GM10248 (cell line): ENCODE data around the gene MLLT10.
"Not testable (repeated sequence)": the region's sequence is repeated elsewhere in the genome, so short reads cannot be mapped to it uniquely, and the experiment has no call there.

Experiments used
- CTCF ChIA-PET: fragments of 300-600 bp; sonication (Branson Sonifier 250); formaldehyde crosslinking; extraction: SDS; loops from one replicate; lab custom pipeline; 2021; ENCODE audit warnings: antibody characterized with exemption; lab: Yijun Ruan, JAX
- POLR2A ChIA-PET: fragments of 350-650 bp; sonication (Branson Sonifier 250); formaldehyde crosslinking; extraction: SDS; loops from one replicate; lab custom pipeline; 2020; ENCODE audit warnings: antibody characterized with exemption; lab: Yijun Ruan, JAX
- DNase-seq: peaks from one replicate; pipeline ENCODE4 v3.0.0; 2012; ENCODE audit errors: extremely low spot score
- CTCF ChIP-seq: IDR thresholded peaks from 2 replicates; pipeline ENCODE4 v1.5.1; 2012; ENCODE audit warnings: mild to moderate bottlenecking, low read depth; ENCODE audit errors: extremely low read depth, missing control alignments, control extremely low read depth

The MLLT10 gene

GRCh38 chr10:21614000-21614399, 80.0 kb downstream of the MLLT10 start:
- TF ChIP-seq CTCF = no peak
- ChIA-PET CTCF (interaction anchor here (1.0 kb wide), 1 partner anchor 12 kb away, joined by 4 read pairs; no protein-coding TSS in a partner anchor), POLR2A (no interaction called here)
- DNase-seq = no peak

- no peak for TF ChIP-seq CTCF
- ChIA-PET POLR2A (no interaction called here), CTCF (interaction anchor here (1.1 kb wide), 1 partner anchor 9 kb away, joined by 4 read pairs; no protein-coding TSS in a partner anchor)
- no peak for DNase-seq
These were observed 83.2 kb downstream of the MLLT10 start for GRCh38 chr10:21617267-21617666.

GRCh38 chr10:21623291-21623690, 89.3 kb downstream of the MLLT10 start:
- DNase-seq = no peak
- ChIA-PET POLR2A (no interaction called here), CTCF (interaction anchor here (1.2 to 2.3 kb wide), 3 partner anchors 9 to 23 kb away, joined by 3 to 6 read pairs (median 3); no protein-coding TSS in a partner anchor)
- TF ChIP-seq CTCF = no peak

- POLR2A ChIA-PET, DNase-seq: not testable (repeated sequence)
- CTCF ChIA-PET = interaction anchor here (0.8 kb wide), 1 partner anchor 34 kb away, joined by 3 read pairs; no protein-coding TSS in a partner anchor
These were observed 90.4 kb downstream of the MLLT10 start for GRCh38 chr10:21624421-21624820.

GRCh38 chr10:21624951-21625350, 90.9 kb downstream of the MLLT10 start:
- POLR2A ChIA-PET = no interaction called here
- TF ChIP-seq CTCF = no peak
- no peak for DNase-seq
- CTCF ChIA-PET = no interaction called here

- DNase-seq = no peak
- TF ChIP-seq CTCF = no peak
- ChIA-PET CTCF (interaction anchor here (1.1 to 1.2 kb wide), 2 partner anchors 8 to 11 kb away, joined by 4 read pairs; no protein-coding TSS in a partner anchor), POLR2A (no interaction called here)
These were observed 91.7 kb downstream of the MLLT10 start for GRCh38 chr10:21625623-21626229.

- TF ChIP-seq CTCF = no peak
- POLR2A ChIA-PET = no interaction called here
- no peak for DNase-seq
- CTCF ChIA-PET = interaction anchor here (1.1 to 1.8 kb wide), 4 partner anchors 9 to 47 kb away, joined by 4 to 5 read pairs (median 4); no protein-coding TSS in a partner anchor
These were observed 92.6 kb downstream of the MLLT10 start for GRCh38 chr10:21626457-21627161.
